ENCODE measurements around the gene OXER1. TPM values are rescaled to one million over a fixed set of nuclear protein-coding genes. Genes with fewer than 3 reads are reported as not detected.
A peak's percentile ranks its signal among the peaks of the same experiment; 100 is the strongest.

Gene OXER1
- total RNA-seq = 0.32 and 1.0 TPM in 2 replicates
- 0.69 TPM for polyA plus RNA-seq (2012)

- DNase-seq (ENCODE audit: low read depth) = peak; percentile 88
These were observed at the start of gene OXER1 for GRCh38 chr2:42764096-42764495. Gene OXER1, minus strand, starts transcription at chr2:42764135. Its CDS starts 73 bp downstream, at chr2:42764062.

GRCh38 chr2:42812899-42813479 is 49.1 kb upstream of the OXER1 start:
- no peak for DNase-seq (ENCODE audit: low read depth)

GRCh38 chr2:42810971-42811811 is 47.3 kb upstream of the OXER1 start:
- DNase-seq (ENCODE audit: low read depth) = peak; percentile 42

GRCh38 chr2:42810121-42810970 is 46.4 kb upstream of the OXER1 start:
- DNase-seq (ENCODE audit: low read depth) = peak; percentile 92

GRCh38 chr2:42809819-42810120 is 45.8 kb upstream of the OXER1 start:
- DNase-seq (ENCODE audit: low read depth) = peak; percentile 89

- peak; percentile 43 for DNase-seq (ENCODE audit: low read depth)
These were observed 45.3 kb upstream of the OXER1 start for GRCh38 chr2:42809131-42809818.

GRCh38 chr2:42808301-42808700 is 44.4 kb upstream of the OXER1 start:
- DNase-seq (ENCODE audit: low read depth) = no peak

GRCh38 chr2:42806786-42807185 is 42.9 kb upstream of the OXER1 start:
- DNase-seq (ENCODE audit: low read depth) = no peak

GRCh38 chr2:42804891-42805290 is 41.0 kb upstream of the OXER1 start:
- DNase-seq (ENCODE audit: low read depth) = no peak

GRCh38 chr2:42804338-42804737 is 40.4 kb upstream of the OXER1 start:
- DNase-seq (ENCODE audit: low read depth) = no peak

GRCh38 chr2:42802150-42802549 is 38.2 kb upstream of the OXER1 start:
- DNase-seq (ENCODE audit: low read depth) = no peak

- peak; percentile 62 for DNase-seq (ENCODE audit: low read depth)
These were observed 37.4 kb upstream of the OXER1 start for GRCh38 chr2:42801381-42801780.

- peak; percentile 65 for DNase-seq (ENCODE audit: low read depth)
These were observed 37.0 kb upstream of the OXER1 start for GRCh38 chr2:42800981-42801380.

- no peak for DNase-seq (ENCODE audit: low read depth)
These were observed 36.6 kb upstream of the OXER1 start for GRCh38 chr2:42800461-42800962.

- DNase-seq (ENCODE audit: low read depth) = no peak
These were observed 35.9 kb upstream of the OXER1 start for GRCh38 chr2:42799881-42800280.

GRCh38 chr2:42797281-42797680 is 33.3 kb upstream of the OXER1 start:
- DNase-seq (ENCODE audit: low read depth) = no peak

- DNase-seq (ENCODE audit: low read depth) = peak; percentile 22
These were observed 32.7 kb upstream of the OXER1 start for GRCh38 chr2:42796427-42797248.

- peak; percentile 67 for DNase-seq (ENCODE audit: low read depth)
These were observed 31.9 kb upstream of the OXER1 start for GRCh38 chr2:42795841-42796301.

GRCh38 chr2:42795275-42795674 is 31.3 kb upstream of the OXER1 start:
- DNase-seq (ENCODE audit: low read depth) = no peak

Data from myocyte (in vitro differentiated cells).